Midbrain (tissue), 1 donor: ENCODE data around the gene POU2F1.

Experiments used
- DNase-seq: peaks from one replicate; lab custom pipeline; 2025; lab: John Stamatoyannopoulos, UW

POU2F1 gene

DNA sequence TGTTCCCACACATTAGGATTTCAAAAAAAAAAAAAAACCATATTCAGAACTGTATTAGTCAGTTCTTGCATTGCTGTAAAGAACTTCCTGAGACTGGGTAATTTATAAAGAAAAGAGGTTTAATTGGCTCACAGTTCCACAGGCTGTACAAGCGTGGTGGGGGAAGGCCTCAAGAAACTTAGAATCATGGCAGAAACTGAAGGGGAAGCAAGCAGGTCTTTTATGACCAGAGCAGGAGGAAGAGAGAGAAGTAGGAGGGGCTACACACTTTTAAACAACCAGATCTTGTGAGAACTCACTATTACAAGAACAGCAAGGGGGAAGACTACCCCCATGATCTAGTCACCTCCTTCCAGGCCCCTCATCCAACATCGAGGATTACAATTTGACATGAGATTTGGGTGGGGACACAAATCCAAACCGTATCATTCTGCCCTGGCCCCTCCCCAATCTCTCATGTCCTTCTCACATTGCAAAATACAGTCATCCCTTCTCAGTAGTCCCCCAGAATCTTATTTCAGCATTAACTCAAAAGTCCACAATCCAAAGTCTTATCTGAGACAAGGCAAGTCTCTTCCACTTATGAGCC is 51.8 kb downstream of the POU2F1 start:
- DNase-seq = no peak

DNA sequence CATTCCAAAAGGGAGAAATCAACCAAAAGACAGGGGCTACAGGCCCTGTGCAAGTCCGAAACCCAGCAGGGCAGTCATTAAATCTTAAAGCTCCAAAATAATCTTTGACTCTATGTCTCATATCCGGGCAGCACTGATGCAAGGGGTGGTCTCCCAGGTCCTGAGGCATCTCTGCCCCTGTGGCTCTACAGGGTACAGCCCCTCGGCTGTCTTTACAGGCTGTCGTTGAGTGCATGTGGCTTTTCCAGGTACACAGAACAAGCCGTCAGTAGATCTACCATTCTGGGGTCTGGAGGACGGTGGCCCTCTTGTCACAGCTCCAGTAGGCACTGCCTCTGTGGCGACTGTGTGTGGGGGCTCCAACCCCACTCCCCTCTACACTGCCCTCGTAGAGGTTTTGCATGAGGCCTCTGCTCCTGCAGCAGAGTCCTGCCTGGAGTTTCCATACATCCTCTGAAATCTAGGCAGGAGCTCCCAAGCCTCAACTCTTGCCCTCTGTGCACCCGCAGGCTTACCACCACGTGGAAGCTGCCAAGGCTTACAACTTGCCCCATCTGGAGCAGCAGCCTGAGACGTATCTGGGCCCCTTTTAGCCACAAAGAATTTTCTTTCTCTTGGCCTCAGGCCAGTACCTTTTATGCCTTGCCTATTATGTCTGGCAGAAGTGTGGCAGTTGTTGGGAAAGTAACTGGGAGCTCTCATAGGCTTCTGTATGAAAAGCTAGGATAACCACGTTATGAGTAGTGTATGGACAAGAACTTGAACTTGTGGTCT is 52.5 kb downstream of the POU2F1 start:
- peak; percentile 8 for DNase-seq

DNA sequence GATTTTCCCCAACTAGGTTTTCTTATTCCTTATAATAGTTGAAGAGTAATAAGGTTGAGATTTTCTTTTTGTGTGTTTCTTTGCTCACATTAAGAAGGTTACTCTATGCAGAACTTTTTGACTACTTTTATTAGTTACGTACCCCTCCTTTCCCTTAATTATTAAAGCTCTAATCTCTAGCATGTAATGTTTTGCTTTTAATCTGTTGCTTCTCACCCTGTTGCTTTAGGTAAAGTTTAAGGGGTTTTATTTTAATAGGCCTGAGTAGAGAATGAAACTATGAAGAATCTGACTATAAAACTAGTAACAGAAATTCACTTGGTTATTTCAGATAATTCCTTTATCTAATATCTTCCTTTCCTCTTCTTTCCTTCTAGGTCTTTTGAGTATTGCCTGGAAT is 53.4 kb downstream of the POU2F1 start:
- DNase-seq = no peak

DNA sequence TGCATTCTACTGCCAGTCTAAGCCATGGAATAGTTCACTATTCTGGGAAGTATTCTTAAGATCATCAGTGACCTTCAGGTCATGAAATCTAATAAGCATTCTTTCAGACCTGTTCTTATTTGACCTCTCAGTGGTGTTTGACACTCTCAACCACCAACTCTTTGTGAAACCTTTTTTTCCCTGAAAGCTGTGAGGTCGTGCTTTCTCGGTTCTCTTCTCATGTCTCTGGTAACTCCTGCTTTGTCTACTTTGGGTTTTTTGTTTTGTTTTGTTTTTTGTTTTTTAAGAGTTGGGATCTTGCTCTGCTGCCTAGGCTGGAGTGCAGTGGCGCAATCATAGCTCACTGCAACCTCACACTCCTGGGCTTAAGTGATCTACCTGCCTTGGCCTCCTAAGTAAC is 56.3 kb downstream of the POU2F1 start:
- DNase-seq = no peak

DNA sequence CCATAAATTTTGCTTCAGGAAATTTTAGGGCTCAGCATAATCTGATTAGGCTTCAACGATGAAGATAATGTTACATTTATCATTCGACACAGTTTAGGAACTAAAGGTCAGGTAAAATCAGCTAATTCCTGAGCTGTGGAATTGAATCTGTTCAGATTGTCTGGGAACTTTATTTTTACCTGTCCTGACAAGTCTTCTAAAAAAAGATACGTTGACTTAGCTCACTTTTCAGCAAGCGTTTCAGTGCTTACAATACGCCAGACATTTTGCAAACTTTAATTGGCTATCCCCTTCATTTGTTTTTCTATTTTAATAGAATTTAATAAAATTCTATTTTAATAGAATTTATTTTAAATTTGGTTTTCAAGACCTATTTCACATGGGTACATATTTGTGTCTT is 57.8 kb downstream of the POU2F1 start:
- DNase-seq = no peak

DNA sequence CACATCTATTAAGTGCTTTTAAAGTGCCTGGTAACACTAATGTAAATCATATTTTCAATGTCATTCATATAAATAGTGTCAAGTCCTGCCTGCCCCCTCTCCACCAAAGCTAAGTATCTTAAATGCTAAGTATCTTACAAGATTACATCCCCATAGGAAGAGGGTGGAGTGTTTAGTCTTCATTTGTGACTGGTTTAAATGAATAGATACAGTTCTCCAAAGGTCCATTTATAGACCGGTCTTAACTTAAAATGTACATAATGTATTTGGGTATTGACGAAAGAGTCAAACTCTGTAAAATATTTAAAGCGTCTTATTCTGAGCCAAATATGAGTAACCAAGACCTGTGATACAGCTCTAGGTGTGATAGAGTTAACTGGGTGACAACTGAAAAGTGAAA is 60.2 kb downstream of the POU2F1 start:
- DNase-seq = no peak

DNA sequence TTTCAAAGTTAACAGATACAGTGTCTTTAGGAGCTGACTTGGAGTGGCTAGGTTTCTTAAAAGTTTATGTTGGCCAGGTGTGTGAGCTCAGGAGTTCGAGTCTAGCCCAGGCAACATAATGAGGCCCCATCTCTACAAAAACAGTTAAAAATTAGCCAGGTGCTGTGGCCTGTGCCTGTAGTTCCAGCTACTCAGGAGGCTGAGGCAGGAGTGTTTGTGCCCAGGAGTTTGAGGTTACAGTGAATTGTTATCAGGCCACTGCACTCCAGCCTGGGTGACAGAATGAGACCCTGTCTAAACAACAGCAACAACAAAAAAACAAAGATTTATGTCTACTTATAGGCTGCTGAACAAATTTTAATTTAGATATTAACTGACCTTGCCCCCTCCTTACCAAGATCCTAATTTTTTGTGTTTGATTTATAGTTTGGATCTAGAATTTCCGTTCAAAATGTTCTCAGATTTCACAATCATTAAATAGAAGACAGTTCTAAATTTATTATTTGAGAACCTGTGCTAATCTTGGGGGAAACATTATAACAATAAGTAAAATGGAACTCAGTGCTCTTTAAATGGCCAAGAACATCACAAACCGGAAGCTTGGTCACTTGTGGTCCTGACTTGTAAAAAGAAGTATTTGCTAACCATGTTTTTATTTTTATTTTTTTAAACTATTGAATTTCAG is 67.8 kb downstream of the POU2F1 start:
- DNase-seq = no peak

- DNase-seq = no peak
Observed at GRCh38 chr1:167289075-167289442, 68.4 kb downstream of the POU2F1 start.

- DNase-seq = no peak
Observed at GRCh38 chr1:167289966-167290365, 69.3 kb downstream of the POU2F1 start.

- no peak for DNase-seq
Observed at GRCh38 chr1:167291539-167292185, 71.0 kb downstream of the POU2F1 start.

DNA sequence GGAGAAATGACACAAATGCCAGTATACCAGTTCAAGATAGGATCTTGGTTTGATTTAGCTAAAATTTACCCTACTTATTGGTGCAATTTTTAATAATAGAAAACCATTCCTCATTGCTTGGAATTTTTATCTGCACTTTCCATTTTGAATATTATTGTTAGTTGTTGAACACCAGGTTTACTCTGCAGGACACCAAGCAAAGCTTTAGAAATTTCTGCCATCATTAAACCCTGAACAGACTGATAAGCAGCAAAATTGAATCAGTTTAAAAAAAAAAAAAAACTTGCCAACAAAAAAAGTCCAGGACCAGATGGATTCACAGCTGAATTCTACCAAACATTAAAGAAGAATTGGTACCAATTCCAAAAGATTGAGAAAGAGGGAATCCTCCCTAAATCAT is 71.5 kb downstream of the POU2F1 start:
- no peak for DNase-seq

GRCh38 chr1:167293057-167293456 is 72.4 kb downstream of the POU2F1 start:
- no peak for DNase-seq

- no peak for DNase-seq
Observed at GRCh38 chr1:167294528-167294927, 73.8 kb downstream of the POU2F1 start.

DNA sequence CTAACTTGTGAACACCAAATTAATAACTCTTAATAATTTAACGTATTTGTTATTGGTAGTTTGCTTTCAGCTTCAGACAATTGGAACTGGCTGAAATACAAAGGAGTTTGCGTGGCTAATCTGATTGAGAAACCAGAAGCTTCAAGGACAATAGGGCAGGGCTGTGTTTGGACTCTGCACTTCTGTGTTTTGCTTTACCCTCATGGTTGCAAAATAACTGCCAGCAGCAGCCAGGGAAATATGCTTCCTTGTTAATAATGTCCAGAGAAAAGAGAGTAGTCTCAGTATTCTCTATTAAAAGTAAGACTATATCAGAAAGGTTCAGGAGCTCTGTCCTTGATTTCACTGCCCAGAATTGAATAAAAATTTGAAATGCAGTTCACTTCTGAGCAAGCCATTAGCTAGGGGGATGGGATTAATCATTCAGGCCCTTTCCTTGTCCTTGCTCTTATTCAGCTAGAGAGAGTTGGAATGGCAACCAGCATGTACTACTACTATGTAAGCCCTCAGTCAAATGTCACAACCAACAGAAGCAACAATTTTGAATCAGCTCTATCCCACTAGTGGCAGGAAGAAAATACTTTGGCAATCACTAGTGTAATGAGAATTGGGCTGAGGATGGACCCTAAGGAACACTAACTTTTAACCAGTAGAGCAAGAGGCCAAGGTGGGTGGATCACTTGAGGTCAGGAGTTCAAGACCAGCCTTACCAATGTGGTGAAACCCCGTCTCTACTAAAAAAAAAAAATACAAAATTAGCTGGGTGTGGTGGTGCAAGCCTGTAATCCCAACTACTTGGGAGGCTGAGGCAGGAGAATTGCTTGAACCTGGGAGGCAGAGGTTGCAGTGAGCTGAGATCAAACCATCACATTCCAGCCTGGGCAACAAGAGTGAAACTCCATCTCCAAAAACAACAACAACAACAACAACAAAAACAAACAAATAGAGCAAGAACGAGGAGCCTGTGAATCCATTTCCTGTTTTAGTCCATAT is 76.8 kb downstream of the POU2F1 start:
- DNase-seq = no peak

DNA sequence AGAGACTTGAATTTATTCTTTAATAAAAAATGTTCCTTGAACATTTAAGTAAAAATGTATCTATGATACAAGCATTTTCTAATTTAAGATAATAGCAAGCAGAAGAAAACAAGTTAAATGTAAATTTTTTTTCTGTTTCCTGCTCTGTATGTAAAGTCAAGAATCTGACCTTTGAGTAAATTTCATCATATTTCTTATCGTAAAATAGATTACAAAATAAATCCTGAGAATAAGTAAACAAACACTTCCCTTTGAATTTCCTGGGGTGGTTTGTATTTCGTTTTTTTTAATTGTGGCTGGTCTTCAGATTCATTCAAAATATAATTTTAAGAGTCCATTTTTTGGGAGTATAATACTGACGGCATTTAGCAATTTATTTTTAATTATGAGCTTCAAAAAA is 77.6 kb downstream of the POU2F1 start:
- DNase-seq = no peak

DNA sequence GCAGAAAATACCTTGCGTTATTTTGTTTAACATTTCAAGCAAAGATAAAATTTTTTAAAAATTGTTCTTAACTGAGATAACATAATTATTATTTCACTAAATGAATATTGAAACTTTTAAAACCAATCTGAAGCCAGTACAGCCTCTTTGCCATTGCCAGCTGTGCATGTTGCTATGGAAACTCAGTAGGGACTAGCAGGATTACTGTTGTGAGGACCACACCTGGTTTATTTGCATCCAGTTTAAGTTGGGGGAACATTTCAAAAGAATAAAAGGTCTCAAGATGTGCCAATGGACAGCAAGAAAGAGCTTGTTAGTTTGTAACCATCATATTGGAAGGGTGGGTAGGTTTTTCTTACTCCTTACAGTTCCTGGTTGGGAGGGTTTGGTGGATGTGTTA is 80.7 kb downstream of the POU2F1 start:
- DNase-seq = no peak

GRCh38 chr1:167304165-167304564 is 83.5 kb downstream of the POU2F1 start:
- no peak for DNase-seq

GRCh38 chr1:167305059-167305705 is 84.5 kb downstream of the POU2F1 start:
- no peak for DNase-seq

- DNase-seq = no peak
Observed at GRCh38 chr1:167305706-167306277, 85.1 kb downstream of the POU2F1 start.

DNA sequence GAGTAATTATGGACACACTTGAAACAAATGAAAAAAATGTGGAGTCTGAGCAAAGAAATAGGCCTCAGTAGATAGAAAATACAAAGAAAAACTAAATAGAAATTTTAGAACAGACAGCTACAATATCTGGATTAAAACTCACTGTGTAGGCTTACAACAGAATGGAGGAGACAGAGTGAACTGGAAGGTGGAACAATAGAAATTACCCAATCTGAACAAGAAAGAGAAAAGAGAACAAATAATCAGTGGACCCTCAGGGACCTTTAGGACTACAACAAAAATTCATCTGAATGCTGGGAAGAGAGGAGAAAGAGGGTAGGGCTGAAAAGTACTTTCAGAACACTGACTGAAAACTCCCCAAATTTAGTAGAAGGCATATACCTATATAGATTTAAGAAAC is 90.0 kb downstream of the POU2F1 start:
- DNase-seq = no peak

- no peak for DNase-seq
Observed at GRCh38 chr1:167312871-167313270, 92.2 kb downstream of the POU2F1 start.
